Stimulated activated effector memory CD8-positive, alpha-beta T cell treated with anti-CD3 and anti-CD28 coated beads, Interleukin-12 subunit alpha, Interleukin-12 subunit beta, amount 100 ng/mL, for 72 hours (primary cell): Measurements from ENCODE around the gene CCND1.
"Not testable (repeated sequence)": the region's sequence is repeated elsewhere in the genome, so short reads cannot be mapped to it uniquely, and the experiment has no call there.

Experiments
- ATAC-seq: fragments of 150-1000 bp; cut with Tn5 transposase; 2 replicates; pipeline ENCODE4 v1.10.0; 2021
- DNase-seq, 2 donors: peaks; one replicate each; pipeline ENCODE4 v3.0.0; 2021 to 2022; ENCODE audit warnings: low spot score in 2 of 2
- H3K27ac Mint-ChIP-seq: one replicate; pipeline ENCODE4 v1.8.0; 2022; ENCODE audit warnings: mild to moderate bottlenecking, mixed read lengths
- H3K36me3 Mint-ChIP-seq: one replicate; pipeline ENCODE4 v1.8.0; 2022; ENCODE audit warnings: mild to moderate bottlenecking, mixed read lengths
- H3K4me1 Mint-ChIP-seq: one replicate; pipeline ENCODE4 v1.8.0; 2022; ENCODE audit warnings: mixed read lengths
- H3K4me3 Mint-ChIP-seq: one replicate; pipeline ENCODE4 v1.8.0; 2022; ENCODE audit warnings: mild to moderate bottlenecking, mixed read lengths
- H3K9me3 Mint-ChIP-seq: one replicate; pipeline ENCODE4 v1.8.0; 2022; ENCODE audit warnings: mixed read lengths

Gene CCND1

DNA sequence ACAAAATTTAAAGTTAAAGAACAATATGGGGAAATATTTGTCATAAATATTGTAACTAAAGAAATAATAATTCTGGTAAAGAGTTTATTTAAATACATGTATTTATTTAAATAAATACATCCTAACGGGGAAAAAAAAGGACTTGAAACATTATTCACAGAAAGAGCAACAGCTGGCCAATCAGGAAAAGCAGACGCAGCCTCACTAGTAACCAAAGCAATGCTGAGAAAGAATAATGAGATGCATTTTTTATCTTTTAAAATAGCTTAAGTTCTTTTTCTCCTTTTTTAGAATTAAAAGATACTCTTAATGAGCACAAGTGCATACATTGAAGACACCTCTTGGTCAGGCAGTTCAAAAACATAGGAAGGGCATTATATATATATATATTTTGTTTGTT lies 36.8 kb downstream of the CCND1 start:
- no peak overlapping the region for H3K4me3 Mint-ChIP-seq

DNA sequence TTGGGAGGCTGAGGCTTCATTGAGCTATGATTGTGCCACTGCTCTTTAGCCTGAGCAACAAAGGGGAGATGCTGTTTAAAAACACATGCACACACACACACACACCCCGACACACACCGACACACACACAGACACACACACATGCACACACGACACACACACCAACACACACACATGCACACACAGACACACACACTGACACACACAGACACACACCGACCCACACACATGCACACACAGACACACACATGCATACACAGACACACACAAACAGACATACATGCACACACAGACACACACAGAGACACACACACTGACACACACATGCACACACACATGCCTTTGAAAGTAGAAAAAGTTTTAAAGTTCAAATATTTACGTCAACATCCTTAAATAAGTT lies 39.7 kb downstream of the CCND1 start:
- DNase-seq = no peak
- no peaks in the 10 kb centered on the region for H3K36me3 Mint-ChIP-seq
- no peak overlapping the region for H3K27ac Mint-ChIP-seq
- no peak overlapping the region for H3K4me3 Mint-ChIP-seq
- ATAC-seq = no peak
- H3K4me1 Mint-ChIP-seq = peaks cover 4% of the 10 kb centered on the region
- H3K9me3 Mint-ChIP-seq = no peaks in the 10 kb centered on the region

More for the DNA sequence above, 36.8 kb downstream of the CCND1 start:
- Mint-ChIP-seq H3K4me1 (peaks cover 13% of the 10 kb centered on the region), H3K9me3 (no peaks in the 10 kb centered on the region), H3K27ac (no peak overlapping the region), H3K36me3 (peaks cover 14% of the 10 kb centered on the region)
- ATAC-seq (no peak), DNase-seq (no peak)

DNA sequence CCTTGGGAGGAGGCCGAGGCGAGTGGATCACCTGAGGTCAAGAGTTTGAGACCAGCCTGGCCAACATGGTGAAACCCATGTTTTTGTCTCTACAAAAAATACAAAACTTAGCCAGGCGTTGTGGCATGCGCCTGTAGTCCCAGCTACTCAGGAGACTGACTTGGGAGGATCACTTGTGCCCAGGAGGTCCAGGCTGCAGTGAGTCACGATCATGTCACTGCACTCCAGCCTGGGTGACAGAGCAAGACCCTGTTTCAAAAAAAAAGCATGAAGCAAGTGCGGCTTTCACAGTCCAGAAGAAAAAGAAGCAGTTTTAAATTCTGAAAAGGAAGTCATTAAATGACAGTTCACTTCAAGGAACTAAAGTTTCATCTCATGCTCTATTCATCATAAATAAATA lies 41.3 kb downstream of the CCND1 start:
- ATAC-seq (no peak), DNase-seq (no peak)
- Mint-ChIP-seq H3K36me3 (no peaks in the 10 kb centered on the region), H3K27ac (no peak overlapping the region), H3K4me3 (no peak overlapping the region), H3K9me3 (no peaks in the 10 kb centered on the region), H3K4me1 (peaks cover 8% of the 10 kb centered on the region)

DNA sequence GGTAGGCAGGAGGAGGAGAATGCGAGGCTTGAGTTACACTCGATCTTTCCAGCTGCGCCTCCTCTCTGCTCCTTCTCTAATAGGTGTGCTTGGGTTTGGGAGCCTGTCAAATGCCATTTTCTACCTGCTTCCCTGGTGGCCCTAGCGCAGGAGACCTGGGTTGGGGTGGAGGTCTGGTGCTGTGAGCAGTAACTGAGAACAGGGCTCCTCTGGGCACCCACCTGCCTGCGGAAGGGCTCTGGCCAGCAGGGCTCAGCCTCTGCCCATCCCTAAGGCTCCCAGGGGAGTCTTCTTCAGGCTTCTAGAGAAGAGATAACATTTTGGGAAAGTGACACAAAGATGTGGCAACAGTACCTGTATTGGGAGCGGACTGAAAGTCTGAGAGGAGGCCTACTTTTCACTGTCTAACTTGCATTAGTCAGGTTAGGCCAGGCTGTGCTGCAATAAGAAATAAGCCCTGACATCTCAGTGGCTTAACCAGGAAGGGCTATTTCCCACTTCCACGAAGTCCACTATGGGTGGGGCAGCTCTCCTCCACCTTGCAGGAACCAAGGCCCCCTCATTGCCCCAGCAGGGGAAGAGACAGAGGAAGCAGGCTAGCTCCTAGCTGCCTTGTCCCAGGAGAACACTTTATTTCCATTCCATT lies 41.8 kb downstream of the CCND1 start:
- DNase-seq = no peak
- Mint-ChIP-seq H3K4me1 (peaks cover 8% of the 10 kb centered on the region), H3K36me3 (no peaks in the 10 kb centered on the region), H3K4me3 (no peak overlapping the region), H3K9me3 (no peaks in the 10 kb centered on the region), H3K27ac (no peak overlapping the region)
- ATAC-seq = no peak

DNA sequence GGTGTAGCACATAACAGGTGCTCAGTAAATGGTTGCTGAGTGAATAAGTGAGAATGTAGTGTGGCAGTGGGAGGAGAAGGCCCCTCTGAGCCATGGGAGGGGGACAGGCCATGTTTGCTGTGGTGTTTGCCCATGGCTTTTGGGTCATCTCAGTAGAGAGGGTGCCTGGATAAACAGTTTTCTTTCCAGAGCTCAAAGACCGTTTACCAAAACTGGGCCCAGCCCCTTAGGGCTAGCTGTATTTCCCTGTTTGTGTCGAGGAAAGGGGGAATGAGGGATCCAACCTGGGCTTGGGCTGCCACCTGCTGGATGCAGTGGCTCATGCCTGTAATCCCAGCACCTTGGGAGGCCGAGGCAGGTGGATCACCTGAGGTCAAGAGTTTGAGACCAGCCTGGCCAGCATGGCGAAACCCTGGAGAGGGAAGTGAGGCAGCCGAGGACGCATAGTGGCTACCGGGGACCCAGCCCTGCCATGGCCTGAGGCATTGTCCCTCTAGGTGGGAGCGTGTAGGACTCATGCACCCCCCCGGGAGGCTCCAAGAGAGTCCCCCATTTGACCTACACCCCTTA lies 42.9 kb downstream of the CCND1 start:
- Mint-ChIP-seq H3K4me3 (no peak overlapping the region), H3K36me3 (no peaks in the 10 kb centered on the region), H3K9me3 (no peaks in the 10 kb centered on the region), H3K27ac (no peak overlapping the region), H3K4me1 (peaks cover 13% of the 10 kb centered on the region)
- no peak for ATAC-seq
- no peak for DNase-seq

DNA sequence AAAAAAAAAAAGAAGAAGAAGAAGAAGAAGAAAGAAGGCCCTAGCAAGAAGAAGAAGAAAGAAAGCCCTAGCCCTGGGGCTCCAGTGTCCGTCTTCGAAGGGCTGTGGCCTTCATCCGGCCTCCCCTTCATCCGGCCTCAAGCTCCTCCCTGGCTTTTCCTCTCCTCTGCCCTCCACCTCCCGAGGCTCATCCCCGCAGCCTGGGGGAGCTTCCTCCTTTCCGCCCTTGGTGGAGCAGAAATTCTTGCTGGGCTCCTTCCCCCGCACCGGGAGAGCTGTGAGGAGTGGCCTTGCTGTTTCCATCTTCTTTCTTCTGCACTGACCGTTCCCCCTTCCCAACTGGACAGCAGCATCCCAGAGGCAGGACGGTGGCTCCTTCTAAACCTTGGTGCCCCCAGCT lies 43.7 kb downstream of the CCND1 start:
- no peaks in the 10 kb centered on the region for H3K9me3 Mint-ChIP-seq
- H3K36me3 Mint-ChIP-seq = no peaks in the 10 kb centered on the region
- DNase-seq (no peak), ATAC-seq (no peak)
- H3K4me3 Mint-ChIP-seq = no peak overlapping the region
- peaks cover 13% of the 10 kb centered on the region for H3K4me1 Mint-ChIP-seq
- no peak overlapping the region for H3K27ac Mint-ChIP-seq

DNA sequence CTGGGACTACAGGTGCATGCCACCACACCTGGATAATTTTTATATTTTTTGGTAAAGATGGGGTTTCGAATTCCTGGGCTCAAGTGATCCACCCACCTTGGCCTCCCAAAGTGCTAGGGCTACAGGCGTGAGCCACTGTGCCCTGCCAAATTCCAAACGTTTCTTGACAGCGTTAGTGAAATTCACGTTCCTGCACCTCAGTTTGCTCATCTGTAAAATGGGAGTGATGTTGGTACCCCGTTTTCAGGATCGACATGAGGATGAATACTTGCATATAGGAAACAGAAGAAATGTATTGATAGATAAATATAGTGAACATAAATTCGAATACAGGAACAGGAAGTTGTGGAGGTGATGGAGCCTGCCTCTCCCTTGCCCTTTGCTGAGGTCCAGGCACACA lies 44.4 kb downstream of the CCND1 start:
- Mint-ChIP-seq H3K4me3 (peak overlapping the region; percentile 33), H3K4me1 (peaks cover 13% of the 10 kb centered on the region)
- ATAC-seq = no peak

DNA sequence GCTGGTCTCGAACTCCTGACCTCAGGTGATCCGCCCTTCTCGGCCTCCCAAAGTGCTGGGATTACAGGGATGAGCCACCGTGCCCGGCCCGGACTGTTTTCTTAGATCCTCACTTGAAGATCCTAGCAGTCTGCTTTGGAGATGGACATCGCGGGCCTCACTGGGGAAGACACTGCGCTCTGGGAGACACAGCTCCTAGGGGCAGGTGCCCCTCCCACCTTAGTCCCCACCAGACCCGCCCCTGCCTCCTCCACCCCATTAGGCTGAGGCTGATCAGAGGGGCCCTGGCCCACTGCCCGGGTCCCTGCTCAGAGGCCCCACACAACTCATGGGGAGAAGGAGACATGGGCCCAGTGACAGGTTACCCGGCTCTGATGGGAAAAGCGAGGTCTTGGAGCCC lies 45.5 kb downstream of the CCND1 start:
- Mint-ChIP-seq H3K27ac (no peak overlapping the region), H3K4me1 (peaks cover 13% of the 10 kb centered on the region), H3K4me3 (no peak overlapping the region), H3K36me3 (no peaks in the 10 kb centered on the region), H3K9me3 (no peaks in the 10 kb centered on the region)
- no peak for ATAC-seq
- DNase-seq = no peak

More for the DNA sequence above, 44.4 kb downstream of the CCND1 start:
- Mint-ChIP-seq H3K27ac (peak overlapping the region; percentile 17), H3K36me3 (no peaks in the 10 kb centered on the region), H3K9me3 (no peaks in the 10 kb centered on the region)
- no peak for DNase-seq

DNA sequence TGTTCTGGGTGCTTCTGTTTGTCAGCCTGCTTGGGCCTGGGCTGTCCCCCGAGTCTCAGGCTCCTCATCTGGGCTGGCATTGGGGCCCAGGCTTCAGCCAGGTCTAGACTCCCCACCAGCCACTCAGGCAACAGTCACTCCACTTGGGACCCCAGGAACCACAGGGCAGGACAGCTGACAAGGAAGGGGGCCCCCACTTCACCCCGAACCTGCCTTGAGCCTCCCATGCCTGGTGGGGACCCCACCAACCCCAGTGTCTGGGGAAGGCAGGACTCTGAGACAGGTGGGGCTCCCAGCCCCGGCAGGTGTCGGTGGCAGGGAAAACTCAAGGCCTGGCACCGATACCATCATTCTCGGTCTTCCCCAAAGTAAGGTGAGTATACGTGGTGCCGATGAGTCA lies 45.9 kb downstream of the CCND1 start:
- Mint-ChIP-seq H3K9me3 (no peaks in the 10 kb centered on the region), H3K4me1 (peaks cover 13% of the 10 kb centered on the region), H3K27ac (no peak overlapping the region), H3K36me3 (no peaks in the 10 kb centered on the region), H3K4me3 (no peak overlapping the region)
- DNase-seq = no peak
- no peak for ATAC-seq

DNA sequence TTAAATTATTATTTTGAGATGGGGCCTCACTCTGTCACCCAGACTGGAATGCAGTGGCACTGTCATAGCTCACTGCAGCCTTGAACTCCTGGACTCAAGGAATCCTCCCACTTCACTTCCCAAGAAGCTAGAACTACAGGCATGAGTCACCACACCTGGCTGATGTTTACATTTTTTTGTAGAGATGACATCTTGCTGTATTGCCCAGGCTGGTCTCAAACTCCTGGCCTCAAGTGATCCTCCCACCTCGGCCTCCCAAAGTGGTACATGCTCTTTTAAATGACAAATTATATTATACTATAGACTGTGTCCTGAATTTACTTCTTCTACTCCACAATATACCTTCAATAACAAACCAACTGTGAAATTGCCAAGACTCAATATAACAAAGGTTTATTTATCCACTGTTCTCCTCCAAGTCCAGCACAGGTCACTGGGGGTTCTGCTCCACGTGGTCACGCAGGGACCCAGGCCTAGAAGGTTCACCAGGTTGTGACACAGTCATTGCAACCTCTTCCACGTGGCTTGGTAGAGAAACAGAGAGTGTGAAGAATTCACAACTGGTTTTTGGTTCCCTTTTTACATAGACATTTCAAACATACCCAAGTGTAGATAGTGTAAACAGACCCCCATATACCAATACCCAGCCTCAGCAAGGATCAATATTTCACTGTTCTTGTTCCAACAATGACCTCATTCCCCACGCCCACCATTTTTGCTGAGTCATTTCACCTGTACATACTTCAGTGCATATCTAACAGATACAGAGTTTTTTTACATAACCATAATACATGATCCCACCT lies 47.2 kb downstream of the CCND1 start:
- not testable (repeated sequence) for H3K4me3 Mint-ChIP-seq, H3K9me3 Mint-ChIP-seq, H3K36me3 Mint-ChIP-seq, H3K27ac Mint-ChIP-seq, DNase-seq
- H3K4me1 Mint-ChIP-seq = peaks cover 13% of the 10 kb centered on the region
- peak; percentile 43 for ATAC-seq

DNA sequence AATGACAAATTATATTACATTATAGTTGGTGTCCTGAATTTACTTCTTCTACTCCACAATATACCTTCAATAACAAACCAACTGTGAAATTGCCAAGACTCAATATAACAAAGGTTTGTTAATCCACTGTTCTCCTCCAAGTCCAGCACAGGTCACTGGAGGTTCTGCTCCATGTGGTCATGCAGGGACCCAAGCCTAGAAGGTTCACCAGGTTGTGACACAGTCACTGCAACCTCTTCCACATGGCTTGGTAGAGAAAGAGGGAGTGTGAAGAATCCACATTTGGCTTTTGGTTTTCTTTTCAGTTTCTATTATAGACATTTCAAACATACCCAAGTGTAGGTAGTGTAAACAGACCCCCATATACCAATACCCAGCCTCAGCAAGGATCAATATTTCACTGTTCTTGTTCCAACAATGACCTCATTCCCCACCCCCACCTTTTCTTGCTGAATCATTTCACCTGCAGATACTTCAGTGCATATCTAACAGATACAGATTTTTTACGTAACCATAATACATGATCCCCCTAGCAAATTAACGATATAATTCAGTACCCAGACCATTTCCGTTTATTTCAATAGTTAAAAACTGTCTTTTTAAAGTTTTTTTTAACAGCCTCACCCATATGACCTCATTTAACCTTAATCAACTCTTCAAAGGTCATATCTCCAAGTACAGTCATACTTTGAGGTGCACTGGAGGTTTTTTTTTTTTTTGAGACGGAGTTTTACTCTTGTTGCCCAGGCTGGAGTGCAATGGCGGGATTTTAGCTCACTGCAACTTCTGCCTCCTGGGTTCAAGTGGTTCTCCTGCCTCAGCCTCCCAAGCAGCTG lies 48.7 kb downstream of the CCND1 start:
- Mint-ChIP-seq H3K27ac (no peak overlapping the region), H3K36me3 (no peaks in the 10 kb centered on the region), H3K9me3 (no peaks in the 10 kb centered on the region), H3K4me3 (no peak overlapping the region), H3K4me1 (peaks cover 13% of the 10 kb centered on the region)
- DNase-seq (no peak), ATAC-seq (no peak)

DNA sequence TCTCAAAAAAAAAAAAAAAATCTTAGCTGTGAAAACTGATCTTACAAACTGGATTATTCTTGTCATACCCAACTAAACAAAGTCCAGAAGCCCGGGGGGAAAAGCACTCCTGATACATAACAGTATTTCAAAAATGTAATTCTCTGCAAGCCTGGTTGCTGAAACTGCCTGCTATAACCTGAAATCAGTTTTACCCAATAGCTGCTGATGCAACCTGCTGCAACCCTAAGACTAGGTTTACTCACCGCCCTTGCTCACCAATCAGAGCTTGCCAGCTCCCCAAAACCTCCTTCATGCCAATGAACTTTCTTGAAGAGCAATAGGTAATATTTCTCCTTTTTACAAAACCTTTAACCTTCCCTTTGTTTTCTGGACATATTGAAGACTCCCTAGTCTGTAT lies 50.5 kb downstream of the CCND1 start:
- ATAC-seq (no peak), DNase-seq (no peak)
- Mint-ChIP-seq H3K36me3 (no peaks in the 10 kb centered on the region), H3K4me3 (no peak overlapping the region), H3K4me1 (peaks cover 5% of the 10 kb centered on the region), H3K9me3 (no peaks in the 10 kb centered on the region), H3K27ac (no peak overlapping the region)

DNA sequence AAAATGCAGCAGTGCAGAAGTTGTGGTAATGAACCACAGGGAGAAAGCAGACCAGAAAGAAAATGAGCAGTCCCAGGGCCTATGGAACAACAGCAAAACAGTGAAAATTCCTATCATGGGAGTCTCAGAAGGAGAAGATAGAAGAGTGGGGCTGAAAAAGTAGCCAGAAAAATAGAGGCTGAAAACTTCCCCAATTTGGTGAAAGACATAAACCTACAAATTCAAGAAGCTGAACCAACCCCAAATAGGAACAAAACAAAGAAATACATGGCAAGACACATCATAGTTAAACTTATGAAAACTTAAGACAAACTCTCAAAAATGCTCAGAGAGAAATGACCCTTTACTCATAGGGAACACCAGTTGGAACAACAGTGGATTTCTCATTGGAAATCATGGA lies 51.5 kb downstream of the CCND1 start:
- H3K36me3 Mint-ChIP-seq = no peaks in the 10 kb centered on the region

DNA sequence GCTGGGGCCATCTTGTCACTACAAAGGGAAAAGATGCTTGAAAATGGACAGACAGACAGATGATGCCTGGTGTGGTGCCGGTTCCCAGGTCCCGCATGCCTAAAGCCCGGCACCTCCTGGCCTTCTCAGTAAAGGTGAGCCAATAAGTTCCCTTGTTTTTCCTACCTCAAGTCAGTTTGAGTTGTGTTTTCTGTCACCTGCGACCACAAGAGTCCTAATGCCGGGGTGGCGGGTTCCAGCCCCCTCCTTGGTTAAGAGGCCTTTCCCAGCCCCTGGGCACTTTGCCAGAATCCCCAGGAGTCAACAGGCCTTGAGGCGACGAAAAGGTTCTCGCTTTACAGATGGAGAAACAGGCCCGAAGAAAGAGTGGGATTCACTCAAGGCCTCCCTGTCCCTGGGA lies 53.8 kb downstream of the CCND1 start:
- Mint-ChIP-seq H3K4me3 (no peak overlapping the region), H3K36me3 (no peaks in the 10 kb centered on the region), H3K27ac (no peak overlapping the region), H3K4me1 (no peaks in the 10 kb centered on the region), H3K9me3 (no peaks in the 10 kb centered on the region)
- ATAC-seq (no peak), DNase-seq (no peak)

More for the DNA sequence above, 51.5 kb downstream of the CCND1 start:
- H3K4me1 Mint-ChIP-seq = peaks cover 5% of the 10 kb centered on the region
- H3K4me3 Mint-ChIP-seq = no peak overlapping the region
- no peak for DNase-seq
- ATAC-seq = no peak
- no peaks in the 10 kb centered on the region for H3K9me3 Mint-ChIP-seq
- H3K27ac Mint-ChIP-seq = no peak overlapping the region

DNA sequence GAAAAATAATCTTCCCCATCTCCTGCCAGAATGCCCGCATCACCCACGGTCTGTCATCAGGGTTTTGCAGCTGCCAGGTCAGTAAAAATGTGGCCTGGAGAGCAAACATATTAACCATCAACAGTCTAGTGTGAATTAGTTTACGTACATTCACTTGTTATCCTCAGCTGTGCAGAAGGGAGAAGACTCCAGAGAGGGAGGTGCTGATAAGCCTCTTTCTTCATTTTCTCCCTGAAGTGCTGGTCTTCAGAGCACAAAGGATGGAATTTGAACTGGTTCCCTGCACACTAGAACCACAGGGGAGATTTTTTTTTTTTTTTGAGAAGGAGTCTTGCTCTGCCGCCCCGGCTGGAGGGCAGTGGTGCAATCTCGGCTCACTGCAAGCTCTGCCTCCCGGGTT lies 54.6 kb downstream of the CCND1 start:
- no peak for ATAC-seq
- DNase-seq = no peak
- Mint-ChIP-seq H3K27ac (no peak overlapping the region), H3K36me3 (no peaks in the 10 kb centered on the region), H3K9me3 (no peaks in the 10 kb centered on the region), H3K4me1 (no peaks in the 10 kb centered on the region), H3K4me3 (no peak overlapping the region)
